Testis (tissue), 5 donors: ENCODE measurements around the gene CHST9. TPM values are rescaled to one million over a fixed set of nuclear protein-coding genes. Genes with fewer than 3 reads are reported as not detected.
"Not testable (repeated sequence)": the region's sequence is repeated elsewhere in the genome, so short reads cannot be mapped to it uniquely, and the experiment has no call there.

Experiments used
- DNase-seq: peaks from one replicate; pipeline ENCODE4 v3.0.0-alpha.2; 2019
- H3K27ac ChIP-seq, 2 donors: fragments of 200-600 bp; sonication (generic); one replicate each; pipeline ENCODE4 v1.5.1; 2019
- H3K27me3 ChIP-seq: fragments of 200-600 bp; sonication (generic); one replicate; pipeline ENCODE4 v1.5.1; 2019
- H3K36me3 ChIP-seq: fragments of 200-600 bp; sonication (generic); one replicate; pipeline ENCODE4 v1.5.1; 2017; ENCODE audit warnings: low read depth; ENCODE audit errors: missing control alignments
- H3K4me1 ChIP-seq: fragments of 200-600 bp; sonication (generic); one replicate; pipeline ENCODE4 v1.5.1; 2019
- H3K4me3 ChIP-seq, 2 donors: fragments of 200-600 bp; sonication (generic); one replicate each; pipeline ENCODE4 v1.5.1; 2017 to 2019
- H3K9me3 ChIP-seq: fragments of 200-600 bp; sonication (generic); one replicate; pipeline ENCODE4 v1.5.1; 2017
- CTCF ChIP-seq, 3 experiments: fragments of 450-650 bp in 2 of 3; fragments of 200-600 bp in 1 of 3; sonication (generic) in 1 of 3; IDR thresholded peaks; one replicate each; pipeline ENCODE4 v1.5.1; 2016 to 2019; ENCODE audit warnings: antibody characterized with exemption in 3 of 3, mild to moderate bottlenecking in 2 of 3, moderate library complexity in 1 of 3
- POLR2A ChIP-seq: fragments of 450-650 bp; IDR thresholded peaks from one replicate; pipeline ENCODE4 v1.6.1; 2017; ENCODE audit warnings: antibody characterized with exemption, mild to moderate bottlenecking, moderate library complexity
- WGBS, 2 donors: methylation state at CpG; one replicate each; pipeline ENCODE4 v1.1.5; 2018; 5-methylcytosine and 5-hydroxymethylcytosine counted together
- intact Hi-C: fragments of 100-400 bp; cut with DNase I; formaldehyde crosslinking; loops from one replicate; pipeline ENCODE4 v1.15.1; 2023; ENCODE audit warnings: low total_unique reads
- long read RNA-seq, 2 donors: transcript quantifications; one replicate each; lab custom pipeline, GENCODE V29; 2026
- polyA plus RNA-seq: library from polyadenylated mRNA; stranded (reverse); fragments of 350-450 nt; fragmentation: Illumina TruSeq; extraction: RNeasy Lipid Tissue Mini Kit (QIAGEN cat#74804); gene quantifications from one replicate; pipeline ENCODE4 v1.2.3, GENCODE V29; 2014; ENCODE audit warnings: low read depth, low replicate concordance; ENCODE audit not compliant: insufficient read depth
- total RNA-seq, 2 donors: library from RNA; depleted of rRNA; stranded (reverse); fragments of >200 nt; gene quantifications; one replicate each; pipeline ENCODE4 v1.2.3, GENCODE V29; 2016

CHST9 gene
- total RNA-seq (10 to 100 TPM; 20.9 to 25.5 TPM), polyA plus RNA-seq (9.6 TPM)
- long read RNA-seq, donor 1, full-length matches to known transcripts, result 3 of 3 reads
- long read RNA-seq, donor 1, partial matches to known transcripts, result 0 of 3 reads
- long read RNA-seq, donor 1, other reads (novel, unspliced or antisense), result 0 of 3 reads
- long read RNA-seq, donor 2, full-length matches to known transcripts, result 2 of 2 reads
- long read RNA-seq, donor 2, partial matches to known transcripts, result 0 of 2 reads
- long read RNA-seq, donor 2, other reads (novel, unspliced or antisense), result 0 of 2 reads

DNA sequence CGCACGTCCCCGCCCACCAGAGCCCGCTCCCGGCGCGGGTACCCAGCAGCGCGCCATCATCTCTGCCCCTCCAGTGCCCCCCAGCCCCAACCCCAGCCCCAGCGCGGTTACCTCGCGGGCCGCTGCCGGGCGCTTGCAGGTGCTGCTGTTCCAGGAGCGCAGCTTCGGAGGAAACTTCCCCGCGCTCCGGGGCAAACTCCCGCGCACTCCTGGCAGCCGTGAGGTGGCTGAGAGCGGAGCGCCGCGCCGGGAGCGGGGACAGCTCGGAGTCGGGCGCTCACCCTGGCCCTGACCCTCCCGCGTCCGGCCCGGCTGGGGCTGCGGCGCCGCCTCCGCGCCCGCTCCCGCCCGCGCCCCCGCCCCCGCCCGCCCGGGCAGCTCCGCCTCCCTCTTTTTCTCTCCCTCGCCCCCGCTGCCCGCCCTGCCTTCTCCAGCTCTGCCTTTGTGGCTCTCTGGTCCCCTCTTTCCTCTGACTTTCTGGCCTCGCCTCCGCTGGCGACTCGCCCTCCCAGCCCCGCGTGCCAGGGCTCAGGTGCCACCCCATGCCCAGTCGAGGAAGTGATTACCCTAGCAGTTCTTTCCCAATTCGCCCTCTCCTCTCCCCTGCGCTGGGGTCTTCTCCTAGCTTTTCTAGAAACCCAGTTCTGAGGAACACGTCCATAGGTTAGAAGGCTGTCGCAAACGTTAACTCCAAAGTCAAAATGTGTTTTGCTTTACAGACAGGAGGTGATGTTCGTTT is at the start of gene CHST9:
CHST9 (minus strand) TSS at position 284 of the 739 bp plus-strand sequence. CDS start 42,499 bp downstream, outside the sequence.
- no peaks in the 10 kb centered on the region for H3K4me1 ChIP-seq
- no peaks in the 10 kb centered on the region for H3K9me3 ChIP-seq
- no peaks in the 10 kb centered on the region for H3K27me3 ChIP-seq
- no peak for TF ChIP-seq CTCF (IDR thresholded peaks at IDR 0.05)
- no peak for TF ChIP-seq POLR2A
- DNase-seq, result peak; percentile 49
- H3K36me3 ChIP-seq, result no peaks in the 10 kb centered on the region
- WGBS, 2 donors, result 5 to 9% methylated on average over 16 to 49 of the region's 67 CpGs
- H3K4me3 ChIP-seq, result peak within 1 kb of the TSS; percentile 39 to 57
- no peak within 1 kb of the TSS for H3K27ac ChIP-seq
- intact Hi-C loops, result no loop called here

GRCh38 chr18:27232355-27232754 is 47.2 kb upstream of the CHST9 start:
- 77 to 88% methylated on average over 6 of the region's 6 CpGs for WGBS, 2 donors

GRCh38 chr18:27231671-27232070 is 46.6 kb upstream of the CHST9 start:
- H3K4me3 ChIP-seq, H3K27ac ChIP-seq, DNase-seq, intact Hi-C loops, H3K9me3 ChIP-seq, H3K4me1 ChIP-seq, H3K27me3 ChIP-seq, H3K36me3 ChIP-seq: not testable (repeated sequence)
- 73 to 79% methylated on average over 6 of the region's 6 CpGs for WGBS, 2 donors

More at GRCh38 chr18:27232355-27232754, 47.2 kb upstream of the CHST9 start:
- H3K4me1 ChIP-seq, H3K27me3 ChIP-seq, H3K36me3 ChIP-seq, H3K9me3 ChIP-seq, H3K4me3 ChIP-seq, intact Hi-C loops, H3K27ac ChIP-seq, DNase-seq: not testable (repeated sequence)

DNA sequence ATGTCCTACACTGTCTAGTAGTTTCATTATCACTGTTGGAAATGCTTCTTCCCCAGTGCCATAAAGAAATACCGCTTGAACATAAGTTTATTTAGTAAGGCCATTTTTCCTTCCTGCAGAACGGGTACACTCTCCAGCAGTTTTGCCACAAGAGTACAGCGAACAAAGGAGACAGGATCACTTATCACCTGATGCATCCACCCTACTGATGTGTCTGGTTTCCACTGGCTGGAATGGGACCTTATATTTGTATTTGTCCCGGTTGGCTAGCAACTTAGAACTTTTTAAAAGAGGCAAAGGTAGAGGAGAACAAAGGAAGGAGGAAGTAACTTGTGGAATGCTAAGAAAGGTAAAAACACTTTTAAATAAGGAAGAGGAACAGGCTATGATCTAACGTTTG is 46.1 kb upstream of the CHST9 start:
- H3K4me1 ChIP-seq, DNase-seq, intact Hi-C loops, H3K27me3 ChIP-seq, H3K4me3 ChIP-seq, H3K9me3 ChIP-seq, H3K36me3 ChIP-seq, H3K27ac ChIP-seq: not testable (repeated sequence)
- whole genome bisulfite sequencing, 2 donors, result 75 to 80% methylated on average over 5 of the region's 5 CpGs

DNA sequence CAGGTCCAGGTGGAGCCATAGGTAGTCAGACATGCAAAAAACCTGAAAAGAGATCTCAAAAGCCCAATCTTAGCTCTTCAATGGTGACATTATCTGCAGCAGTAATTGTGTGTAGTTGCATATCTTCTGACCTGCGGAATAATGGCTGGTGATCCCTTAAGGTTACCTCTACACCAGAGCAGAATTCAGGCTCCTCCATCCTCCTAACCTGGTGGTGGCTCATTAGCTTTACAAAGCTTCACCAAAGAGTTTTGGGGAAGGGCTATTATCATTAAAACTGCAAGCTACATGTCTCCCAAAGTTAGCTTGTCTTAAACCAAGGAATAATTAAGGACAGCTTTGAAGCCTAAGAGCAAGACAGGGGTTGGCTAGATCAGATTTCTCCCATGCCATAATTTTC is 42.6 kb upstream of the CHST9 start:
- intact Hi-C loops, result no loop called here
- Histone ChIP-seq H3K36me3 (no peaks in the 10 kb centered on the region), H3K4me1 (no peaks in the 10 kb centered on the region), H3K27ac (no peak overlapping the region), H3K27me3 (no peaks in the 10 kb centered on the region), H3K9me3 (no peaks in the 10 kb centered on the region), H3K4me3 (no peak overlapping the region)
- no peak for TF ChIP-seq POLR2A
- TF ChIP-seq CTCF (IDR thresholded peaks at IDR 0.05), result no peak
- WGBS, 2 donors, result 86 to 100% methylated on average over 1 of the region's 1 CpG
- no peak for DNase-seq

DNA sequence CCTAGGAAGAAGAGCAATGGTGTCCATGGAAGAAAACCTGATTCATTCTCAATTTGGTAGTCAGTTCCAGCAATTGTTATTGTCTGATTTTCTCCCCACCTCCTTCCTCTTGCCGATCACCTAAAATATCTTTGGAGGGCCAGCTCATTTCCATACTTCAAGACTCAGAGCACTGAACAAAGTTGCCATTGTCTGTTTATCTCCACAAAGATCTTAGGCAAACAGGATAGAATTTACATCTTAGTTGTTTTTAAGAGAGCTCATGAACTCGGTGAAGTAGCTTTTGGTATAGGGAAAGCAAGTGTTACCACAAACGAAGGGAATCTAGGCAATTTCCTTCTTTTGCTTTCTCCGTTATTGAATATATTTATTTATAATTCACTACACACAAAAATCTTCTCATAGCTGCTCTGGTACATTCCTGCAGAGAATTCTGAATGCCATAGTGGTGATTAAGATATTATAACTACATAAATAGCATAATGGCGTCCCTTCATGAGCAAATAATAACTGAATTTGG is 41.5 kb upstream of the CHST9 start:
- no peaks in the 10 kb centered on the region for H3K27me3 ChIP-seq
- intact Hi-C loops, result no loop called here
- H3K36me3 ChIP-seq, result no peaks in the 10 kb centered on the region
- H3K27ac ChIP-seq, result no peak overlapping the region
- WGBS, 2 donors, result 69 to 83% methylated on average over 5 of the region's 5 CpGs
- DNase-seq, result no peak
- no peak for TF ChIP-seq CTCF (IDR thresholded peaks at IDR 0.05)
- no peak for TF ChIP-seq POLR2A
- no peaks in the 10 kb centered on the region for H3K9me3 ChIP-seq
- H3K4me1 ChIP-seq, result no peaks in the 10 kb centered on the region
- no peak overlapping the region for H3K4me3 ChIP-seq
